HG03280 (cell line): Measurements from ENCODE around the gene RGS7.
"Not testable (repeated sequence)": the region's sequence is repeated elsewhere in the genome, so short reads cannot be mapped to it uniquely, and the experiment has no call there.

Experiments
- ATAC-seq: cut with Tn5 transposase; IDR thresholded peaks from one replicate; pipeline ENCODE4 v1.9.1; 2021; ENCODE audit warnings: mild to moderate bottlenecking, moderate library complexity; ENCODE audit not compliant: unreplicated experiment

RGS7 gene

GRCh38 chr1:241215203-241215602, 141.8 kb downstream of the RGS7 start:
- no peak for ATAC-seq

- ATAC-seq, result no peak
These were observed 143.9 kb downstream of the RGS7 start for GRCh38 chr1:241213139-241213538.

GRCh38 chr1:241212628-241213027, 144.4 kb downstream of the RGS7 start:
- ATAC-seq, result no peak

GRCh38 chr1:241208910-241209379, 148.1 kb downstream of the RGS7 start:
- no peak for ATAC-seq

- ATAC-seq, result no peak
These were observed 153.2 kb downstream of the RGS7 start for GRCh38 chr1:241203817-241204216.

GRCh38 chr1:241202401-241202800, 154.6 kb downstream of the RGS7 start:
- ATAC-seq, result no peak

GRCh38 chr1:241186716-241187115, 170.3 kb downstream of the RGS7 start:
- ATAC-seq, result no peak

- no peak for ATAC-seq
These were observed 175.0 kb downstream of the RGS7 start for GRCh38 chr1:241181971-241182370.

- no peak for ATAC-seq
These were observed 175.5 kb downstream of the RGS7 start for GRCh38 chr1:241181471-241181870.

GRCh38 chr1:241180569-241180968, 176.4 kb downstream of the RGS7 start:
- ATAC-seq, result no peak

GRCh38 chr1:241177660-241178059, 179.3 kb downstream of the RGS7 start:
- no peak for ATAC-seq

GRCh38 chr1:241172486-241172885, 184.5 kb downstream of the RGS7 start:
- ATAC-seq, result no peak

- no peak for ATAC-seq
These were observed 185.0 kb downstream of the RGS7 start for GRCh38 chr1:241171991-241172390.

GRCh38 chr1:241167121-241167630, 189.8 kb downstream of the RGS7 start:
- ATAC-seq, result no peak

GRCh38 chr1:241166625-241167024, 190.4 kb downstream of the RGS7 start:
- no peak for ATAC-seq

GRCh38 chr1:241165256-241165655, 191.7 kb downstream of the RGS7 start:
- not testable (repeated sequence) for ATAC-seq

- no peak for ATAC-seq
These were observed 193.6 kb downstream of the RGS7 start for GRCh38 chr1:241163363-241163762.

- no peak for ATAC-seq
These were observed 195.8 kb downstream of the RGS7 start for GRCh38 chr1:241161188-241161689.

GRCh38 chr1:241157435-241157834, 199.6 kb downstream of the RGS7 start:
- no peak for ATAC-seq

GRCh38 chr1:241156231-241156965, 200.6 kb downstream of the RGS7 start:
- ATAC-seq, result no peak

- ATAC-seq, result no peak
These were observed 211.1 kb downstream of the RGS7 start for GRCh38 chr1:241145881-241146280.

- ATAC-seq, result no peak
These were observed 213.1 kb downstream of the RGS7 start for GRCh38 chr1:241143765-241144442.
